ENCODE measurements around the gene AGMO.

GRCh38 chr7:15485431-15485830 is 76.4 kb downstream of the AGMO start:
- TF ChIP-seq, protein P1, sequence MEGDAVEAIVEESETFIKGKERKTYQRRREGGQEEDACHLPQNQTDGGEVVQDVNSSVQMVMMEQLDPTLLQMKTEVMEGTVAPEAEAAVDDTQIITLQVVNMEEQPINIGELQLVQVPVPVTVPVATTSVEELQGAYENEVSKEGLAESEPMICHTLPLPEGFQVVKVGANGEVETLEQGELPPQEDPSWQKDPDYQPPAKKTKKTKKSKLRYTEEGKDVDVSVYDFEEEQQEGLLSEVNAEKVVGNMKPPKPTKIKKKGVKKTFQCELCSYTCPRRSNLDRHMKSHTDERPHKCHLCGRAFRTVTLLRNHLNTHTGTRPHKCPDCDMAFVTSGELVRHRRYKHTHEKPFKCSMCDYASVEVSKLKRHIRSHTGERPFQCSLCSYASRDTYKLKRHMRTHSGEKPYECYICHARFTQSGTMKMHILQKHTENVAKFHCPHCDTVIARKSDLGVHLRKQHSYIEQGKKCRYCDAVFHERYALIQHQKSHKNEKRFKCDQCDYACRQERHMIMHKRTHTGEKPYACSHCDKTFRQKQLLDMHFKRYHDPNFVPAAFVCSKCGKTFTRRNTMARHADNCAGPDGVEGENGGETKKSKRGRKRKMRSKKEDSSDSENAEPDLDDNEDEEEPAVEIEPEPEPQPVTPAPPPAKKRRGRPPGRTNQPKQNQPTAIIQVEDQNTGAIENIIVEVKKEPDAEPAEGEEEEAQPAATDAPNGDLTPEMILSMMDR (conservative IDR thresholded peaks at IDR 0.05; ENCODE audit: low read depth, low read length) = no peak
- no peak for TF ChIP-seq EZH2phosphoT487 (IDR thresholded peaks at IDR 0.05; ENCODE audit: borderline replicate concordance, low read length)

Data from PC-3 (cell line).